HepG2 (cell line): ENCODE results near the gene USF2. TPM values are rescaled to one million over a fixed set of nuclear protein-coding genes. Genes with fewer than 3 reads are reported as not detected.

ENCODE experiments used
- AGO2 ChIP-seq: fragments of 200-400 bp; formaldehyde crosslinking; optimal IDR thresholded peaks from 2 replicates; pipeline ENCODE3; 2017; ENCODE audit warnings: mild to moderate bottlenecking, low read depth, low read length, moderate library complexity
- ELF4 ChIP-seq: sonication (generic); formaldehyde crosslinking; IDR thresholded peaks from 2 replicates; pipeline ENCODE4 v1.5.0; 2020; ENCODE audit warnings: missing genetic modification reagents, mild to moderate bottlenecking, moderate library complexity, borderline replicate concordance
- ETV5 ChIP-seq: IDR thresholded peaks from 2 replicates; pipeline ENCODE4 v1.6.1; 2018; ENCODE audit warnings: missing biosample characterization, missing genetic modification reagents, inconsistent platforms, borderline replicate concordance
- KDM4B ChIP-seq: sonication (generic); formaldehyde crosslinking; IDR thresholded peaks from 2 replicates; pipeline ENCODE4 v1.4.0; 2020; ENCODE audit warnings: missing genetic modification reagents
- LCORL ChIP-seq, 2 experiments: fragments of 450-650 bp in 1 of 2; sonication (generic) in 1 of 2; formaldehyde crosslinking in 1 of 2; IDR thresholded peaks; 2 replicates each; pipeline versions ENCODE4 v1.5.0 to v1.6.1; 2017 to 2020; ENCODE audit warnings: antibody characterized with exemption in 1 of 2, missing genetic modification reagents in 1 of 2
- MATR3 ChIP-seq: sonication (generic); formaldehyde crosslinking; IDR thresholded peaks from 2 replicates; pipeline ENCODE4 v1.4.0; 2020; ENCODE audit warnings: missing genetic modification reagents
- NFE2L2 ChIP-seq: fragments of 150-350 bp; IDR thresholded peaks from 2 replicates; pipeline ENCODE4 v1.6.1; 2014; ENCODE audit warnings: low read length
- NFKB2 ChIP-seq: sonication (generic); formaldehyde crosslinking; IDR thresholded peaks from 2 replicates; pipeline ENCODE4 v1.4.0; 2020; ENCODE audit warnings: missing genetic modification reagents, borderline replicate concordance
- RNF2 ChIP-seq: fragments of 450-650 bp; conservative IDR thresholded peaks from 2 replicates; pipeline ENCODE4 v1.6.1; 2016; ENCODE audit warnings: low read depth
- STAT5B ChIP-seq: sonication (generic); formaldehyde crosslinking; IDR thresholded peaks from 2 replicates; pipeline ENCODE4 v1.4.0; 2020; ENCODE audit warnings: missing genetic modification reagents
- TSC22D2 ChIP-seq: sonication (generic); formaldehyde crosslinking; IDR thresholded peaks from 2 replicates; pipeline ENCODE4 v1.5.1; 2020; ENCODE audit warnings: missing genetic modification reagents, mild to moderate bottlenecking, borderline replicate concordance
- ZC3H4 ChIP-seq: sonication (generic); formaldehyde crosslinking; IDR thresholded peaks from 2 replicates; pipeline ENCODE4 v1.4.0; 2020; ENCODE audit warnings: missing genetic modification reagents, borderline replicate concordance
- ZNF12 ChIP-seq: sonication (generic); formaldehyde crosslinking; IDR thresholded peaks from 2 replicates; pipeline ENCODE4 v1.5.0; 2020; ENCODE audit warnings: missing genetic modification reagents
- ZNF549 ChIP-seq: sonication (generic); formaldehyde crosslinking; IDR thresholded peaks from 2 replicates; pipeline ENCODE4 v1.5.0; 2020; ENCODE audit warnings: missing genetic modification reagents
- ZNF616 ChIP-seq: sonication (generic); formaldehyde crosslinking; IDR thresholded peaks from 2 replicates; pipeline ENCODE4 v1.5.0; 2020; ENCODE audit warnings: low read depth, mild to moderate bottlenecking, missing genetic modification reagents
- ZNF7 ChIP-seq: IDR thresholded peaks from 2 replicates; pipeline ENCODE4 v1.6.1; 2016; ENCODE audit warnings: missing biosample characterization, missing genetic modification reagents
- ZNF775 ChIP-seq: sonication (generic); formaldehyde crosslinking; IDR thresholded peaks from 2 replicates; pipeline ENCODE4 v1.4.0; 2020; ENCODE audit warnings: missing genetic modification reagents, mild to moderate bottlenecking, moderate library complexity, borderline replicate concordance
- polyA plus RNA-seq, 8 experiments: library from polyadenylated mRNA; depleted of rRNA in 3 of 8; stranded (reverse) in 7 of 8; unstranded in 1 of 8; fragments of >200 nt; fragmentation: Illumina TruSeq in 4 of 8; extraction: Trizol in 4 of 8; gene quantifications; 2 replicates each; pipeline versions ENCODE4 v1.2.1 to v1.2.3, GENCODE V29; 2011 to 2016; ENCODE audit warnings: low read depth in 4 of 8, missing spikeins in 1 of 8, mixed read lengths in 1 of 8; ENCODE audit not compliant: insufficient read depth in 1 of 8
- total RNA-seq, 5 experiments: library from RNA; depleted of rRNA; stranded (reverse); fragments of >200 nt; fragmentation: Illumina TruSeq; extraction: Trizol; gene quantifications; 2 replicates each; pipeline ENCODE4 v1.2.3, GENCODE V29; 2016; ENCODE audit warnings: low read depth in 1 of 5
- TF ChIP-seq, protein P1 (sequence below): sonication (generic); formaldehyde crosslinking; conservative IDR thresholded peaks from 2 replicates; pipeline ENCODE4 v1.8.1; 2023; ENCODE audit warnings: missing genetic modification reagents
- TF ChIP-seq, protein P2 (sequence below): sonication (generic); formaldehyde crosslinking; IDR thresholded peaks from 2 replicates; pipeline ENCODE4 v1.8.0; 2022; ENCODE audit warnings: missing genetic modification reagents, mild to moderate bottlenecking, inconsistent platforms, borderline replicate concordance
- TF ChIP-seq, protein P3 (sequence below): IDR thresholded peaks from 2 replicates; pipeline ENCODE4 v1.6.1; 2016; ENCODE audit warnings: missing biosample characterization, missing genetic modification reagents, low read depth
- TF ChIP-seq, protein P4 (sequence below): sonication (generic); formaldehyde crosslinking; IDR thresholded peaks from 2 replicates; pipeline ENCODE4 v1.8.1; 2022; ENCODE audit warnings: low read depth, mild to moderate bottlenecking, missing genetic modification reagents
- TF ChIP-seq, protein P5 (sequence below): sonication (generic); formaldehyde crosslinking; IDR thresholded peaks from 2 replicates; pipeline ENCODE4 v1.8.1; 2023; ENCODE audit warnings: mild to moderate bottlenecking, moderate library complexity, missing genetic modification reagents

Gene USF2
- total and polyA plus RNA-seq, 2 of the 13 experiments (the other 11 are each of a cell fraction or from before 2014, with no cell fraction given), result 54.9 to 106 TPM

DNA sequence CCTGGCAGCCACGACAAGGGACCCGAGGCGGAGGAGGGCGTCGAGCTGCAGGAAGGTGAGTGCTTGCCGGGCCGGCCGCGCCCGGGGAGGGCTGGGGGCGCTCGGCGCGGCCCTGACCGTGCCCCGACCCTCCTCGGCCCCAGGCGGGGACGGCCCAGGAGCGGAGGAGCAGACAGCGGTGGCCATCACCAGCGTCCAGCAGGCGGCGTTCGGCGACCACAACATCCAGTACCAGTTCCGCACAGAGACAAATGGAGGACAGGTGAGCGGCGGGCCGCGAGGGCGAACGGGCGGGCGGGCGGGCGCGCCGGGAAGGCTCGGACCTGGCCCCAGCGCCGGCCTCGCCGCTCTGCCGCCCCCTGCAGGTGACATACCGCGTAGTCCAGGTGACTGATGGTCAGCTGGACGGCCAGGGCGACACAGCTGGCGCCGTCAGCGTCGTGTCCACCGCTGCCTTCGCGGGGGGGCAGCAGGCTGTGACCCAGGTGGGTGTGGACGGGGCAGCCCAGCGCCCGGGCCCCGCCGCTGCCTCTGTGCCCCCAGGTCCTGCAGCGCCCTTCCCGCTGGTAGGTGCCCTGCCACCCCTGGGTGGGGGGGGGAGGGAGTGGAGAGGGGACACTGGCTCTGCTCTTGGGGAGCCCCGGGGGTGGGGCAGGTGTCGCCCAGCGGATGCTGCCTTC, 816 bp downstream of the USF2 start (continued):
- TF ChIP-seq, protein P1, sequence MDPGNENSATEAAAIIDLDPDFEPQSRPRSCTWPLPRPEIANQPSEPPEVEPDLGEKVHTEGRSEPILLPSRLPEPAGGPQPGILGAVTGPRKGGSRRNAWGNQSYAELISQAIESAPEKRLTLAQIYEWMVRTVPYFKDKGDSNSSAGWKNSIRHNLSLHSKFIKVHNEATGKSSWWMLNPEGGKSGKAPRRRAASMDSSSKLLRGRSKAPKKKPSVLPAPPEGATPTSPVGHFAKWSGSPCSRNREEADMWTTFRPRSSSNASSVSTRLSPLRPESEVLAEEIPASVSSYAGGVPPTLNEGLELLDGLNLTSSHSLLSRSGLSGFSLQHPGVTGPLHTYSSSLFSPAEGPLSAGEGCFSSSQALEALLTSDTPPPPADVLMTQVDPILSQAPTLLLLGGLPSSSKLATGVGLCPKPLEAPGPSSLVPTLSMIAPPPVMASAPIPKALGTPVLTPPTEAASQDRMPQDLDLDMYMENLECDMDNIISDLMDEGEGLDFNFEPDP (CRISPR knock-in tag), result no peak
- peak; percentile 65; the same call in 1 of the 2 replicates for TF ChIP-seq TSC22D2 (CRISPR knock-in tag)
- no peak for TF ChIP-seq NFE2L2
- TF ChIP-seq, protein P2, sequence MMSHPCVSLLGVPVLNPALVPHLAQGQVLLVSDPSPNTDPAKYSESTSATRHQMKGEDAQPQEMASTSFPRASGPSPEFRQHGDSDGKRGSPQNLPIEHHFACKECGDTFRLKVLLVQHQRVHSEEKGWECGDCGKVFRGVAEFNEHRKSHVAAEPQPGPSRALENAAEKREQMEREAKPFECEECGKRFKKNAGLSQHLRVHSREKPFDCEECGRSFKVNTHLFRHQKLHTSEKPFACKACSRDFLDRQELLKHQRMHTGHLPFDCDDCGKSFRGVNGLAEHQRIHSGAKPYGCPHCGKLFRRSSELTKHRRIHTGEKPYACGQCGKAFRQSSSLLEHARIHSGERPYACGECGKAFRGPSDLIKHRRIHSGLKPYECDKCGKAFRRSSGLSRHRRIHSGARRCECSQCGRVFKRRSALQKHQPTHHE (CRISPR knock-in tag), result no peak
- TF ChIP-seq ETV5, result no peak
- TF ChIP-seq ZC3H4 (CRISPR knock-in tag), result no peak
- TF ChIP-seq ZNF12 (CRISPR knock-in tag), result no peak
- TF ChIP-seq ZNF549 (CRISPR knock-in tag), result no peak
- TF ChIP-seq, protein P3, sequence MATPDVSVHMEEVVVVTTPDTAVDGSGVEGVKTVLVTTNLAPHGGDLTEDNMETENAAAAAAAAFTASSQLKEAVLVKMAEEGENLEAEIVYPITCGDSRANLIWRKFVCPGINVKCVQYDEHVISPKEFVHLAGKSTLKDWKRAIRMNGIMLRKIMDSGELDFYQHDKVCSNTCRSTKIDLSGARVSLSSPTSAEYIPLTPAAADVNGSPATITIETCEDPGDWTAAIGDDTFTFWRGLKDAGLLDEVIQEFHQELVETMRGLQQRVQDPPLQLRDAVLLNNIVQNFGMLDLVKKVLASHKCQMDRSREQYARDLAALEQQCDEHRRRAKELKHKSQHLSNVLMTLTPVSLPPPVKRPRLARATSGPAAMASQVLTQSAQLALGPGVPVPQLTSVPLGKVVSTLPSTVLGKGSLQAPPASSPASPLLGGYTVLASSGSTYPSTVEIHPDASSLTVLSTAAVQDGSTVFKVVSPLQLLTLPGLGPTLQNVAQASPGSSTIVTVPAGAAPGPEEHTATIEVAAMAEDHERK (CRISPR knock-in tag), result no peak
- TF ChIP-seq ELF4 (CRISPR knock-in tag), result no peak
- TF ChIP-seq, protein P4, sequence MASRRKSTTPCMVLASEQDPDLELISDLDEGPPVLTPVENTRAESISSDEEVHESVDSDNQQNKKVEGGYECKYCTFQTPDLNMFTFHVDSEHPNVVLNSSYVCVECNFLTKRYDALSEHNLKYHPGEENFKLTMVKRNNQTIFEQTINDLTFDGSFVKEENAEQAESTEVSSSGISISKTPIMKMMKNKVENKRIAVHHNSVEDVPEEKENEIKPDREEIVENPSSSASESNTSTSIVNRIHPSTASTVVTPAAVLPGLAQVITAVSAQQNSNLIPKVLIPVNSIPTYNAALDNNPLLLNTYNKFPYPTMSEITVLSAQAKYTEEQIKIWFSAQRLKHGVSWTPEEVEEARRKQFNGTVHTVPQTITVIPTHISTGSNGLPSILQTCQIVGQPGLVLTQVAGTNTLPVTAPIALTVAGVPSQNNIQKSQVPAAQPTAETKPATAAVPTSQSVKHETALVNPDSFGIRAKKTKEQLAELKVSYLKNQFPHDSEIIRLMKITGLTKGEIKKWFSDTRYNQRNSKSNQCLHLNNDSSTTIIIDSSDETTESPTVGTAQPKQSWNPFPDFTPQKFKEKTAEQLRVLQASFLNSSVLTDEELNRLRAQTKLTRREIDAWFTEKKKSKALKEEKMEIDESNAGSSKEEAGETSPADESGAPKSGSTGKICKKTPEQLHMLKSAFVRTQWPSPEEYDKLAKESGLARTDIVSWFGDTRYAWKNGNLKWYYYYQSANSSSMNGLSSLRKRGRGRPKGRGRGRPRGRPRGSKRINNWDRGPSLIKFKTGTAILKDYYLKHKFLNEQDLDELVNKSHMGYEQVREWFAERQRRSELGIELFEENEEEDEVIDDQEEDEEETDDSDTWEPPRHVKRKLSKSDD (CRISPR knock-in tag), result peak; percentile 76; the same call in 1 of the 2 replicates
- no peak for TF ChIP-seq ZNF616
- TF ChIP-seq NFKB2 (CRISPR knock-in tag), result peak; percentile 42; the same call in 1 of the 2 replicates
- no peak for TF ChIP-seq RNF2
- peak; percentile 65 for TF ChIP-seq AGO2
- no peak for TF ChIP-seq ZNF7 (CRISPR knock-in tag)
- TF ChIP-seq, protein P5, sequence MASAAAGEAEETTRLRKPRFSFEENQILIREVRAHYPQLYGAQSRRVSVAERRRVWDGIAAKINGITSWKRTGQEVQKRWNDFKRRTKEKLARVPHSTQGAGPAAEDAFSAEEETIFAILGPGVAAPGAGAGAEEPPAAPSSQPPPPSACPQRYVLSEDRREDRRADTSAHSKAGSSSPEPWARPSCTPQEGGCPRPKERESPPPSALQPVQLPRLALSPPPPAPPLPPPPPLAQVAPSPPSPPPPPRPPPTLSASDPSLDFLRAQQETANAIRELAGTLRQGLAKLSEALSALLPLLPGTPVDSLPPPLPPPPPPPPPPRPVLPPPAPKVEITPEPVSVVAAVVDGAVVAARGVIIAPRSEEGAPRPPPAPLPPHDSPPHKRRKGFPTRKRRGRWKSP (CRISPR knock-in tag), result no peak
- TF ChIP-seq LCORL (IDR thresholded peaks at IDR 0.05), result no peak
- peak; percentile 63; the same call in 1 of the 2 replicates for TF ChIP-seq LCORL (CRISPR knock-in tag; IDR thresholded peaks at IDR 0.05)
- no peak for TF ChIP-seq ZNF775 (CRISPR knock-in tag)
- TF ChIP-seq KDM4B, result no peak
- no peak for TF ChIP-seq MATR3 (CRISPR knock-in tag)
- no peak for TF ChIP-seq STAT5B
